GM12878 (cell line): ENCODE data around the gene CYP20A1.
"Not testable (repeated sequence)": the region's sequence is repeated elsewhere in the genome, so short reads cannot be mapped to it uniquely, and the experiment has no call there.

Experiments used
- CREB1 ChIP-seq: IDR thresholded peaks from 2 replicates; pipeline ENCODE4 v1.6.1; 2012; ENCODE audit warnings: low read depth, mild to moderate bottlenecking, inconsistent platforms
- CREM ChIP-seq: IDR thresholded peaks from 2 replicates; pipeline ENCODE4 v1.6.1; 2014; ENCODE audit warnings: antibody characterized with exemption, low read depth
- TARDBP ChIP-seq: IDR thresholded peaks from 2 replicates; pipeline ENCODE4 v1.6.1; 2016; ENCODE audit warnings: borderline replicate concordance
- TF ChIP-seq, protein P1 (sequence below): fragments of 450-650 bp; IDR thresholded peaks from 2 replicates; pipeline ENCODE4 v1.6.1; 2017; ENCODE audit warnings: mild to moderate bottlenecking

DNA sequence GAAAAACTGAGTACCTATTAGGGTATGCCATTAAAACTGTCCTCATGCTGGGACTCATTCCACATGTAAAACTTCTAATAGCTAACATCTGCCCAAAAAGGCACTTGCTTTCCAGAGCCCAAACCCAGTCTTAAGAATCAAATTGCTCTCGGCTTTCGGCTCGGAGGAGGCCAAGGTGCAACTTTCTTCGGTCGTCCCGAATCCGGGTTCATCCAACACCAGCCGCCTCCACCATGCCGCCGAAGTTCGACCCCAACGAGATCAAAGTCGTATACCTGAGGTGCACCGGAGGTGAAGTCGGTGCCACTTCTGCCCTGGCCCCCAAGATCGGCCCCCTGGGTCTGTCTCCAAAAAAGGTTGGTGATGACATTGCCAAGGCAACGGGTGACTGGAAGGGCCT is 48.3 kb upstream of the CYP20A1 start:
- not testable (repeated sequence) for TF ChIP-seq TARDBP, CREM, CREB1
- TF ChIP-seq, protein P1, sequence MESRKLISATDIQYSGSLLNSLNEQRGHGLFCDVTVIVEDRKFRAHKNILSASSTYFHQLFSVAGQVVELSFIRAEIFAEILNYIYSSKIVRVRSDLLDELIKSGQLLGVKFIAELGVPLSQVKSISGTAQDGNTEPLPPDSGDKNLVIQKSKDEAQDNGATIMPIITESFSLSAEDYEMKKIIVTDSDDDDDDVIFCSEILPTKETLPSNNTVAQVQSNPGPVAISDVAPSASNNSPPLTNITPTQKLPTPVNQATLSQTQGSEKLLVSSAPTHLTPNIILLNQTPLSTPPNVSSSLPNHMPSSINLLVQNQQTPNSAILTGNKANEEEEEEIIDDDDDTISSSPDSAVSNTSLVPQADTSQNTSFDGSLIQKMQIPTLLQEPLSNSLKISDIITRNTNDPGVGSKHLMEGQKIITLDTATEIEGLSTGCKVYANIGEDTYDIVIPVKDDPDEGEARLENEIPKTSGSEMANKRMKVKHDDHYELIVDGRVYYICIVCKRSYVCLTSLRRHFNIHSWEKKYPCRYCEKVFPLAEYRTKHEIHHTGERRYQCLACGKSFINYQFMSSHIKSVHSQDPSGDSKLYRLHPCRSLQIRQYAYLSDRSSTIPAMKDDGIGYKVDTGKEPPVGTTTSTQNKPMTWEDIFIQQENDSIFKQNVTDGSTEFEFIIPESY = not testable (repeated sequence)
